ENCODE results near the gene PNMA1.
"Not testable (repeated sequence)": the region's sequence is repeated elsewhere in the genome, so short reads cannot be mapped to it uniquely, and the experiment has no call there.

Gene PNMA1

GRCh38 chr14:73714656-73715081, 485 bp upstream of the PNMA1 start:
- DNase-seq = no peak

DNA sequence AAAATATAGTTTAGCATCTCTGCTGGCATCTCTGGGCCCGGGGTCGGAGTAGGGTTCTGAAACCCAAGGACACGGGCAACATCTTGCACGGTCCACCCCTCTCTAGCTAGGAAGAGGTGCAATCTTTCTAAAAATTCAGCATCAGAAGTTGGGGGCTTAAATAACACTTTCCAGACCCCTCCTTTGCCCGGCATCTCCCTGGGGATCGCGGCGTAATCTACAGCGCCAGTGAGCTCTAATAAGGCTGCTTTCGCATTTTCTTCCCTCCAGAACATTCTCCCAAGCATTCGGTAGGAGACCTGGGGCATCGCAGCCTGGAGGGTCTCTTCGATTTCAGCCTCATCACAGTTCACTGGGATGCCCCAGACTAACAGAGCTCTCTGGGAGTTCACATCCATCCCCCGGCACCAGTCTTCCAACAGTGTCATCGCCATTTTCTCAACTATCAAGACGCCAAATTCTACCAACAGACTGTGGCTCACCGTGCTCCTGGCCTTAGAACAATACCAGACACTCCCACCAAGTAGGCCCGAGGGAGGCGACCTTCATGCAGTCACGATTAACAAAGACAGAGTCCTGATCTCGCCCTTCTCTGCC, 880 bp downstream of the PNMA1 start:
- no peak for DNase-seq

GRCh38 chr14:73712540-73713180, 1.5 kb downstream of the PNMA1 start:
- no peak for DNase-seq

DNA sequence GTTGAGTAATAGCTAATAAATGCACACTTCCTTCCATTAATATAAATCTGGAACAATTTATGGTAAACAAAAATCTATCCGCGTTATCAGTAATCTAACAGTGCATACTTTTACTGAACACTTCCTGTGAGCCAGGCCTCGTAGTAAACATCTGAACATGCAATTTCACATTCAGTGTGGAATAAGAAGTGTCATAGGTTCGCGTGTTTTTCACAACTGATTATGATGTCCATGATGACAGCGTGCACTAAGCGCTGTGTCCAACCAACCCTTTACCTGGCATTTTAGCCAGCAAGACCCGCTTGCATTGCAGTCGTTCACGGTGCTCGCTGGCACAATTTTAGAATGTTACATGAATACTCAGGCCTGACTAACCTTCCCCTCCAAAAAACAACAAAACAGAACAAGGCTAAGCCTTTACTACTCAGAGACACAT, 2.1 kb downstream of the PNMA1 start:
- no peak for DNase-seq

DNA sequence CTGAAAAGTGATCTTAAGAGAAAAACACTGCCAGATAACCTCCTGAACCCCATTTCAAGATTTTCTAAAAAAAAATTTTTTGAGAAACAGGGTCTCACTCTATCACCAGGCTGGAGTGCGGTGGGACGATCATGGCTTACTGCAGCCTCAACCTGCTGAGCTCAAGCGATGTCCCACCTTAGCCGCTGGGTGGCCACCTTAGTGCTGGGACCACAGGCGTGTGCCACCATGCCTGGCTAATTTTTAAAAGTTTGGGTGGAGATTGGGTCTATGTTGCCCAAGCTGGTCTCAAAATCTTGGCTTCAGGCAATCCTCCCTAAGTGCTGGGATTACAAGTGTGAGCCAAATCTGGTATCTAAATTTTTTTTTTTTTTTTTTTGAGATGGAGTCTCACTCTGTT, 3.4 kb downstream of the PNMA1 start:
- no peak for DNase-seq

- no peak for DNase-seq
These were observed 4.2 kb downstream of the PNMA1 start for GRCh38 chr14:73709904-73710469.

DNA sequence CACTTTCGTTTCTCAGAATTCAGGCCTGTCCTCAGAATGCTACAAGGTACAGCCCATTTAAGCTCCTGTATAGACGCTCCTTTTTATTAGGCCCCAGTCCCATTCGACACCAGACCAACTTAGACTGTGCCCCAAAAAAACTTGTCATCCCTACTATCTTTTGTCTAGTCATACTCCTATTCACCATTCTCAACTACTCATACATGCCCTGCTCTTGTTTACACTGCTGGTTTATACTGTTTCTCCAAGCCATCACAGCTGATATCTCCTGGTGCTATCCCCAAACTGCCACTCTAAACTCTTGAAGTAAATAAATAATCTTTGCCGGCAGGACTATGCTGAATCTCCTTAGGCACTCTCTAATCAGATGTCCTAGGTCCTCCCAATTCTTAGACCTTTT, 6.1 kb downstream of the PNMA1 start:
- not testable (repeated sequence) for DNase-seq

DNA sequence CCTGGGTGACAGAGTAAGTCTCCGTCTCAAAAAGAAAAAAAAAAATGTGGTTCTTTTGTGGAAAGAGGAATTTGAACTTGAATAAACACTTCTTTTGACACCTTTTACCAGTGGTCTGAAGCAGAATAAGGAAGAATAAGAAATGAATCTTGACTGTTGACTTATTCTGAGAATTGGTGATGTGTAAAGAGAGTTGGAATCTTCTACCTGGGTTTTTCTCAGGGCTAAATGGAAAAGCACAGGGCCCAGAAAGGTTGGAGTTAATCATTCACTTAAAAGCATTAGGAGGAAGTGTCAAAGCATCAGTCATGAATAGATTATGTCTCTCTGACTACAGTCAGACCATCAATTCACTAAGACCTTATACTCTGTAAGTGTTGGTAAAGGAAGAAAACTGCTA, 13.9 kb downstream of the PNMA1 start:
- no peak for DNase-seq

DNA sequence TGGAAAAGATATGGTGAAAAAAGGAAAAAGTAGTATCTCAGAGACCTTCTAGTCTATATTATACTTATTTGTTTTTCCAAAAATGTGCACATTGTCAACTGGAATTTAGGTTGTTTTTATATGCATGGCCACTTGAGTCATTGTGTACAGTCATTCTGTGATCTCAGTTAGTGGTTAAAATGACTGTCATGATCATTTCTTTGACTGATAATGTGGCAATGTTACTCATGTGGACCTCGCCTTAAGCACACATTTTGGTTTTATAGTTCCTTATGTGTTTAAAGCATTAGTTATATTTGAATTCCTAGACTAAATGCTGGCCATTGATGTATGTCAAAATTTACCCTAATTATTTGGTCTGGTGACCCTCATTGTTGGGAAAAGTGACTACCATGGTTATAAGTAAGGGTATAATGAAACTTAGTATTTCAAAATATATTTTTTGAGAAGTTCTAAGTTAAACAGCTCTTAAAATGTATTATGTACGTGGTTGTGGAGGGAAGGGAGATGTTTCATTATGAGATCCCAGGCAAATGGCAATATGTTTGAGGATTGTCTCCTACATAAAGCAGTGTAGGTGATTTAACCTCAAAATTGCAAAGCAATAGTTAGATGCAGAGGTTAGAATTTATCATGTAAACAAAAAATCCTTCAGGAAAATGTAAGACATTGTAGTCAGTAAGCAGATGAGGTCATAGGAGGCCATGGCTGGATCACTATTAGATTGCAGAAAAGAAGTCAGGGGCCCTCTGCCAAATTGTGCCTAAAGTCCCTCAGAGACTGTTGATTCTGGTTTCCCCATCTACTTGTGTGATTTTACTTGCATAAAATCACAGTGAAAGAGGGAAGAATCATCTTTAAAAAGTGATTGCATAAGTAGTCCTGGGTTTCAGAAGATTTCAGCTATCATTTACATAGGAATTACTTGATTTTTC, 17.5 kb downstream of the PNMA1 start:
- DNase-seq = no peak

DNA sequence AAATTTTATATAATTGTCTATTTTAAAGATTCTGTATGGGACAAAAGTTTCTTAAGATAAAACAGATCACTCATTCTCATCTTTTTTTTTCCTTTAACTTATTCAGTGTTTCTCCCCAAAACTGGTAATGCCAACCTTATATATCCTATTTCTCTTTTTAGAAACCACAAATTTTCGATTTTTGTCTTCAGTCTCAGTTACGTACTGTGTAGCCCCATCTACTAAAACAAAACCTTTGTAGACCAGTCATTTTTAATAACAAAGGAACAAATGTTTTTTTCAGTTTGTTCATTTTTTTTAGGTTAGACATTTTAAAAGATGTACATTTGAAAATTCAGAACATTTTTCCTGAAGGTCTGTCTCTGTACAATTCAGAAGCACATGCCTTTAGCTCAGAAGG, 18.2 kb downstream of the PNMA1 start:
- DNase-seq = no peak

DNA sequence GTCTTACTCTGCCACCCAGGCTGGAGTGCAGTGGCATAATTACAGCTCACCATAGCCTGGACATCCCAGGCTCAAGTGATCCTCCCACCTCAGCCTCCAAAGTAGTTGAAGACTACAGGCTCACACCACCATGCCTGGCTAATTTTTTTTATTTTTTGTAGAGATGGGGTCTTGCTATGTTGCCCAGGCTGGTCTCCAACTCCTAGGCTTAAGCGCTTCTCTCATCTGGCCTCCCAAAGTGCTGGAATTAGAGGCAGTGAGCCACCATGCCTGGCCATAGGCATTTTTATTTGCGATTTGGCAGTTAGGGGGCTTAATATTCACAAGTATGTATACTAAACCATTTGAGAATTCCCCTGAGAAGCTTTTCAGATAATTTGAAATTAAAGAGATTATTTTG, 19.1 kb downstream of the PNMA1 start:
- DNase-seq = no peak

DNA sequence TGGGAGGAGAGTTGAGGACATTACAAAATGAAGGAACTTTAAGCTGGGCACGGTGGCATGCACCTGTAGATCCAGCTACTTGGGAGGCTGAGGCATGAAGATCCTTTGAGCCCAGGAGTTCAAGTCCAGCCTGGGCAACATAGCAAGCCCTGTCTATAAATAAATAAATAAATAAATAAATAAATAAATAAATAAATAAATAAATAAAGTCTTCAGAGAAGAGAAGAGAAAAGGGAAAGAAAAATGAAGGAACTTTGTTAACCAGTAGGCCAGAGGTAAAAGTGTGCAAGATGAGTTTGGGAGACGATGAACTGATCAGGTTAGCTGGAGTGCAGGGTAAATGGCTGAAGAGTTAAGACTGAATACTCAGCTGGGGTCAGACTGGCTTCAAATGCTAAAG, 20.1 kb downstream of the PNMA1 start:
- DNase-seq = no peak

DNA sequence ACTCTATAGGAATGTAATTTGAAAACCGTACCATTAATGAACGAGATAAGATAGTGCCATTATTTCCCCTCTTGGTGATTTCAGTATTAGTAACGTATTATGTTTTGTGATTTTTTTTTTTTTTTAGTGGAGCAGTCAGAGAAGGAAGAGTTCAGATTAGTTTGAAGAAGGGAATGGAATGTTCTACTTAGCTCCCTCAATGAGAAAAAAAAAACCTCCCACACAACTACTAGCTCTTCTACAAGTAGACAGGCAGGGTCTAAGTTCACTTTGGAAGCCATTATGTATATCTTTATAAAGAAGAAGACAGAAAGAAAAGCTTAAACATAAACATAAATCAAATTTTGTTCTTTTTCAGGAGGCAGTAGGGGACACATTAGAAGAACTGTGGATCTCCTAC, 27.3 kb downstream of the PNMA1 start:
- no peak for DNase-seq

DNA sequence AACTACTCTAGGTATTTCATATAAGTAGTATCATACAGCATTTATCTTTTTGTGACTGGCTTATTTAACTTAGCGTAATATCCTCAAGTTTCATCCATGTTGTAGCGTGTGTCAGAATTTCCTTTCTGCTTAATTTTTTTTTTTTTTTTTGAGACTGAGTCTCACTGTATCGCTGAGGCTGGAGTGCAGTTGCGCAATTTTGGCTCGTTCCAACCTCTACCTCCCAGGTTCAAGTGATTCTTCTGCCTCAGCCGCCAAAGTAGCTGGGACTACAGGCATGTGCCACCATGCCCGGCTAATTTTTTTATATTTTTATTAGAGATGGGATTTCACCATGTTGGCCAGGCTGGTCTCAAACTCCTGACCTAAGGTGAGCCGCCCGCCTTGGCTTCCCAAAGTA, 28.9 kb downstream of the PNMA1 start:
- DNase-seq = no peak

- no peak for DNase-seq
These were observed 29.6 kb downstream of the PNMA1 start for GRCh38 chr14:73684627-73685026.

GRCh38 chr14:73680821-73681220, 33.4 kb downstream of the PNMA1 start:
- no peak for DNase-seq

GRCh38 chr14:73678698-73679097, 35.5 kb downstream of the PNMA1 start:
- DNase-seq = no peak

DNA sequence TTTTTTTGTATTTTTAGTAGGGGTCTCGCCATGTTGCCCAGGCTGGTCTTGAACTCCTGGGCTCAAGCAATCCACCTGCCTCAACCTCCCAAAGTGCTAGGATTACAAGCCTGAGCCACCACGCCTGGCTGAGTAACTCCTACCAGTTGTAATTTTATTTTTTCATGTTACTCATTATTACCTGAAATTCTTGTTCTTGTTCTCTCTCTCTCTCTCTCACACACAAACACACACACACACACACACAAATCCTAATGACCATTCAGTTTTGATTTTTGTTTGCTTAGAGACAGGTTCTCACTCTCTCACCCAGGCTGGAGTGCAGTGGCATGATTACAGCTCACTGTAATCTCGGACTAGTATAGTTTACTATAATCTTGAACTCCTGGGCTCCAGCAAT, 39.2 kb downstream of the PNMA1 start:
- DNase-seq = no peak

- no peak for DNase-seq
These were observed 46.3 kb downstream of the PNMA1 start for GRCh38 chr14:73667854-73668253.

DNA sequence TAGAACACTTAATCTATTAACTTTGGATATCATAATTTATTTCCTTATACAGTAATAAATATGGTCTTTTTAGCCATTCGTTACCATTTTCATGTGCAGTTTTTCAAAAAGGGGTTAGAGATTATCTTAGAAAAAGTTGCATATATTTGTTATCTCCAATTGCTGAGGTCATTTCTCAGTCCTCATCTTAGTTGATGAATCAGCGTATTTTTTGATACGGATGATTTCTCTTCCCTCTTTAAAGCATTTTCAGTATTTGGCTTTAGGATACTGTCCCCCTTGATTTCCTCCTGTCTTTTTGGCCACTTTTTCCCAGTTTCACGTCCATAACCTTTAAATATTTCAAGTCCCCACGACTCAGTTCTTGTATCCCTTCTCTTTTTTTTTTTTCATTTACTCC, 47.6 kb downstream of the PNMA1 start:
- DNase-seq = no peak

DNA sequence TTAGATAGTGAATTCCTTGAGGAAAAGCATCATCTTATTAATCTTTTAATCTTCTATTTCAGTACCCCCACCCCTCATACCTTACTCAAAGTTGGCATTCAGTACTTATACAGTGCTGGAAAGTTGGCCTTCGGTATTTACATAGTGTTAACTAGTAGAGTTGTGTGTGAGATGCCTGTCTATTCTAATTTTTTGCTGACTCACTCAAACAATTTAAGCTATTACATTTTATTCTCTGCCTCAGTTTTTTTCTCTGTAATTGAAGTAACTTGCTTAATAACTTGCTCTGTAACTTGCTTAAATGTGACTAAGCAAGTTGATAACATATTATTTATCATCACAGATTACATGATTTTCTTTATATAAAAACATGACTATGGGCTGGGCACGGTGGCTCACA, 49.1 kb downstream of the PNMA1 start:
- DNase-seq = no peak

- DNase-seq = no peak
These were observed 50.5 kb downstream of the PNMA1 start for GRCh38 chr14:73663548-73664212.

DNA sequence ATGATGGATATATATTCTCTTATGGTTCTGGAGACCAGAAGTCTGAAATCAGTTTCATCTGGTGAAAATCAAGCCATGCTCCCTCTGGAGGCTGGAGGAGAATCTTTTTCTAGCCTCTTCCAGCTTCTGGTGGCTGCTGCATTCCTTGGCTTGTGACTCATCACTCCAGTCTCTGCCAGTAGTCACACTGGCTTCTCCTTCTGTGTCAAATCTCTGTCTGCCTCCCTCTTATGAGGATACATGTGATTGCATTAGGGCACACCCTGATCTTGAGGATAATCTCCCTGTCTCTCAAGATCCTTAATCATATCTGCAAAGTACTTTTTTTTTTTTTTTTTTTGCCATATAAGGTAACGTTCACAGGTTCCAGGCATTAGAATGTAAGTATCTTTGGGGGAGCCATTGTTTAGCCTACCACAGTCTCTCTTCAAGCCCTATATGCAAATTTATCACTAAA, 51.7 kb downstream of the PNMA1 start:
- DNase-seq = peak; percentile 39
